SK-N-MC (cell line): ENCODE results near the gene RNF8.

Experiments used
- DNase-seq: peaks from one replicate; pipeline ENCODE4 v3.0.0-alpha.2; 2011; ENCODE audit warnings: low read depth, low spot score
- H3K27ac ChIP-seq: fragments of 200-600 bp; sonication (generic); 2 replicates; pipeline ENCODE4 v1.5.1; 2016; ENCODE audit warnings: mixed run types
- H3K36me3 ChIP-seq: fragments of 200-600 bp; sonication (generic); 2 replicates; pipeline ENCODE4 v1.6.1; 2017; ENCODE audit warnings: antibody characterized with exemption, low read length, mixed read lengths; ENCODE audit not compliant: insufficient read depth
- H3K4me3 ChIP-seq: fragments of 200-600 bp; sonication (generic); 2 replicates; pipeline ENCODE4 v1.5.1; 2016
- H3K9ac ChIP-seq: fragments of 200-600 bp; sonication (generic); 2 replicates; pipeline ENCODE4 v1.8.0; 2017; ENCODE audit warnings: mixed run types, mixed read lengths; ENCODE audit not compliant: insufficient read length
- H3K9me3 ChIP-seq: fragments of 200-600 bp; sonication (generic); 2 replicates; pipeline ENCODE4 v1.6.1; 2017; ENCODE audit warnings: low read depth, mild to moderate bottlenecking, antibody characterized with exemption, low read length, moderate library complexity, mixed read lengths
- EZH2 ChIP-seq: fragments of 200-600 bp; sonication (generic); IDR thresholded peaks from one replicate; pipeline ENCODE4 v1.6.1; 2017; ENCODE audit warnings: antibody characterized with exemption
- FOXP2 ChIP-seq: optimal IDR thresholded peaks from 2 replicates; pipeline ENCODE3; 2011; ENCODE audit warnings: mild to moderate bottlenecking, moderate library complexity; ENCODE audit not compliant: insufficient read depth; ENCODE audit errors: extremely low read length, control extremely low read depth
- POLR2AphosphoS5 ChIP-seq: IDR thresholded peaks from 2 replicates; pipeline ENCODE4 v1.6.1; 2012; ENCODE audit warnings: mild to moderate bottlenecking, low read depth, low read length, borderline replicate concordance

The RNF8 gene

DNA sequence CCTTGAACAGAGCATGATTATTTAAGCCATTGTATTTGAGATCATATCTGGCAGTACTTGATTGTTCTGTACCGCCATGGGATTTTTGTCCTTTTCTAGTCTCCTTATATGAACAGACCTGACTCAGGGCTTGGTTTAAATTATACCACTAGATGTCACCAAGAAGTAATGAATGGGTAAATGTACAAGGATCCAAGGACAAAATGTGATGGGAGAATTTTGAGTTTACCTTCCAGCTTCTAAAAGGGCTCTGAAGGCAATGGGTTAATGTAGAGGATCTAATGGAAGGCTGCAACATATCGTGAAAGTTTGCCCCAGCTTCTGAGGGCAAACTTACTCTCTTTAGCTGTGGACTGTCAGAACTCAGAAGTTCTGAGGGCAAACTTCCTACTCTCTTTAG, 12.0 kb downstream of the RNF8 start:
- peaks cover 45% of the 10 kb centered on the region for H3K36me3 ChIP-seq
- TF ChIP-seq FOXP2 (no peak), POLR2AphosphoS5 (no peak), EZH2 (no peak)
- no peak for DNase-seq

GRCh38 chr6:37366910-37367309, 13.1 kb downstream of the RNF8 start:
- Histone ChIP-seq H3K4me3 (no peak overlapping the region), H3K9me3 (no peaks in the 10 kb centered on the region), H3K27ac (no peak overlapping the region), H3K36me3 (peaks cover 39% of the 10 kb centered on the region), H3K9ac (no peak overlapping the region)
- TF ChIP-seq FOXP2 (no peak), EZH2 (no peak), POLR2AphosphoS5 (no peak)
- DNase-seq = no peak

More for the DNA sequence above, 12.0 kb downstream of the RNF8 start:
- Histone ChIP-seq H3K9me3 (no peaks in the 10 kb centered on the region), H3K4me3 (no peak overlapping the region), H3K9ac (no peak overlapping the region), H3K27ac (no peak overlapping the region)

DNA sequence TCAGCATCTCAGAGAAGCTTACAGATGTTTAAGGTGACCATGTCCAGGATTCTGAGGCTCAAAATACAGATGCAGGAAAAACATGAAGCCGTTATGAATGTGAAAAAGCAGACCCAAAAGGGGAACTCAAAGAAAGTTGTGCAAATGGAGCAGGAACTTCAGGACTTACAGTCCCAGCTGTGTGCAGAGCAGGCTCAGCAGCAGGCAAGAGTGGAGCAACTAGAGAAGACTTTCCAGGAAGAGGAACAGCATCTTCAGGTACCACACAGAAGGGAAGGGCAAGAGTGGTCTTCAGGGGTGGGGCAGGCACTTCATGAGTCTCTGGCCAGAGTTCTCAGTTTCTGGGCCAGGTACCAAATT, 15.2 kb downstream of the RNF8 start:
- no peak for TF ChIP-seq EZH2
- no peak for TF ChIP-seq FOXP2
- no peak for TF ChIP-seq POLR2AphosphoS5
- H3K9me3 ChIP-seq = no peaks in the 10 kb centered on the region
- H3K36me3 ChIP-seq = peaks cover 25% of the 10 kb centered on the region
- H3K9ac ChIP-seq = no peak overlapping the region
- H3K4me3 ChIP-seq = no peak overlapping the region
- H3K27ac ChIP-seq = no peak overlapping the region
- DNase-seq = no peak

- Histone ChIP-seq H3K27ac (no peak overlapping the region), H3K9me3 (no peaks in the 10 kb centered on the region), H3K36me3 (peaks cover 28% of the 10 kb centered on the region), H3K9ac (no peak overlapping the region), H3K4me3 (no peak overlapping the region)
- no peak for DNase-seq
- TF ChIP-seq EZH2 (no peak), POLR2AphosphoS5 (no peak), FOXP2 (no peak)
These were observed 15.8 kb downstream of the RNF8 start for GRCh38 chr6:37369321-37370201.

DNA sequence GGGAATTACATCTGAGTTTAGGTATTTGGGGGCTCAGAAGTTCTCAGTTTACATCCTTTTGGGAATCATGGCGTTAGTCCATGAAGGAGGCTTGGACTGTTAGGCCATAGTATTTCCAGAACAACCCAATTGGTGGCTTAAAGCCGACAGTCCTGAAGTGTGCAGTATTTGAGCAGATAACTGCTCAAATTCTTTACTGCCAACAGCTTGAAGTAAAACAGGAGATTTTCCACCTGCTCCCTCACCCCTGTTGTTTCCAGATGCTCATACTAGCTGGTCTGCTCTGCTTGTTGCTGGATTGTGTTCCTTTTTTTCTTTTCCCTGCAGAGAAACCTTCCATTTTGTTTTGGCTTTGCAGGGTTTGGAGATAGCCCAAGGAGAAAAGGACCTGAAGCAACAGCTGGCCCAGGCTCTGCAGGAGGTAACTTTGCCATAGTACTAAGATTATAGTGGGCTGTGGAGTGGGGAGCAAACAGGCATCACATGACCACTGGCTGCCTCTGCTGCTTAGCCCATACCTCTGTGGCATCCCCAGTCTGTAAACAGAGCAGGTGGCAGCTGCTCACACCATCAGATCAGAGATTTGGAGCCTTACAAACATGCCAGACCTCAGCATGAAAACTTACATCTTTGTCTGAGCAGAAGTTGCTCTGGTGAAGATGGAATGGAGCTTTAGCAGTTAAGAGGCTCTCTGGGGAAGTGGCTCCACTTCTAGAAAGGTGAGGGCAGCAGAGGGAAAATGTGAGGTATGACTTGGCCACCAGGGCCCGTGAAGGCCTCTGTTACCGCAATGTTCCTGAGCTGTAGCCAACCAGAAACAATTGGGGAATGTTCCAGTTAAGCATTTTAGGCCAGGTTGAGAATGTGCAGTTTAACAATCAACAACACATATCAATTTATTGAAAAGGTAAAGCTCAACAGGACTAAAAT, 17.6 kb downstream of the RNF8 start:
- DNase-seq = no peak
- Histone ChIP-seq H3K36me3 (peaks cover 34% of the 10 kb centered on the region), H3K9me3 (no peaks in the 10 kb centered on the region), H3K27ac (peak overlapping the region; percentile 28; the same call in 1 of the 2 replicates), H3K9ac (no peak overlapping the region), H3K4me3 (no peak overlapping the region)
- TF ChIP-seq EZH2 (no peak), POLR2AphosphoS5 (no peak), FOXP2 (no peak)

- Histone ChIP-seq H3K36me3 (peaks cover 34% of the 10 kb centered on the region), H3K27ac (peak overlapping the region; percentile 28; the same call in 1 of the 2 replicates), H3K4me3 (no peak overlapping the region), H3K9ac (no peak overlapping the region), H3K9me3 (no peaks in the 10 kb centered on the region)
- no peak for DNase-seq
- no peak for TF ChIP-seq EZH2
- TF ChIP-seq POLR2AphosphoS5 = no peak
- TF ChIP-seq FOXP2 = no peak
These were observed 18.3 kb downstream of the RNF8 start for GRCh38 chr6:37372116-37372515.

DNA sequence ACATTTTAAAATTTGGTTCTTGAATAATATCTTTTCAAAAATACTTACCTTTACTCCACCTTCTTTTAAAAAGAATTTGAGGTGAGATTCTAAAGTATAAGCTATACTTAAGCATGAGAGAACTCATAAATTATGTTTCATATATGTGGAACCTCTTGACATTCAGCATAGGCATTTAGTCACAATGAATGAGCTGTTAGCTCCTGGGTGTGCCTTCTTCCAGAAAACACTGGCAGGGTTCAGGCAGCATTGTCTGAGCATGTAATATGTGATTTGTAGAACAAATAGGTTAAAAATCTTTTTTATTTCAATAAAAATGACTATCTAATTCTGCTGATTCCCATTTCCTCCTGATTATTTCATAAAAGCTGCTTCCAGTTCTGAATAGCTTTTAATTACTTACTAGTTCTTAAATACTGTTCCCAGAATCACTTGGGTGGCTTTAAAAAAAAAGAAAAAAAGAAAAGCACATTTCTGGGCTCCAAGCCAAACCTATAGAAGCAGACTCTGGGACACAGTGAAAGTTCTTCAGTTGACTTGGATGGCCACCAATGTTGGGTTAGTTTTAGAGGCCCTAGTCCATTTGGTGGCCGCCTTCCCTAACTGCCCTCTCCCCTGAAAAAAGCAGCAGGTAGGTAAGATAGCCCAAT, 20.2 kb downstream of the RNF8 start:
- H3K27ac ChIP-seq = peak overlapping the region; percentile 42
- H3K9ac ChIP-seq = no peak overlapping the region
- peaks cover 29% of the 10 kb centered on the region for H3K36me3 ChIP-seq
- no peak for DNase-seq
- no peaks in the 10 kb centered on the region for H3K9me3 ChIP-seq
- TF ChIP-seq POLR2AphosphoS5 (no peak), EZH2 (no peak), FOXP2 (no peak)
- H3K4me3 ChIP-seq = no peak overlapping the region

DNA sequence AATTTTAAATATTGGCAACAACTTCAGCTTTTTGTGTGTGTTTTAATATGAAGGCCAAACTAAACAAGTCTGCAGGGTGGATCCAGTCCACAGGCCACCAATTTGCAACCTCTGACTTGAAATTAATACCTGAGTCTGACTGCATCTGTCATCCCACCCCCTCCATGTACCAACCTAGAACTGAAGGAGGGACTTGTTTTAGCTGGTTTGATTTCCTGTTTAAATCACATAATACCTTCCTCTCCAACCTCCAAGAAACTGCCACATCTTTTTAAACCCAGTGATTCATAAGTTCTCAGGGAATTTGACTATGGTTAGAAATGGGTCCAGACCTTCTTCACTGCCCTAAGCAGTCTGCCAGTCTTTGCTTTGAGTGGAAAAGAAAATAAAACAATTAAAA, 21.6 kb downstream of the RNF8 start:
- Histone ChIP-seq H3K9me3 (no peaks in the 10 kb centered on the region), H3K9ac (no peak overlapping the region), H3K4me3 (no peak overlapping the region), H3K36me3 (peaks cover 17% of the 10 kb centered on the region), H3K27ac (no peak overlapping the region)
- TF ChIP-seq FOXP2 = no peak
- no peak for DNase-seq
